ENCODE data around the gene TUBGCP2. TPM values are rescaled to one million over a fixed set of nuclear protein-coding genes. Genes with fewer than 3 reads are reported as not detected.
A peak's percentile ranks its signal among the peaks of the same experiment; 100 is the strongest.

Gene TUBGCP2
- total RNA-seq, 4 donors from 2014 or later = 41.1 to 75.7 (median 43.5) TPM

DNA sequence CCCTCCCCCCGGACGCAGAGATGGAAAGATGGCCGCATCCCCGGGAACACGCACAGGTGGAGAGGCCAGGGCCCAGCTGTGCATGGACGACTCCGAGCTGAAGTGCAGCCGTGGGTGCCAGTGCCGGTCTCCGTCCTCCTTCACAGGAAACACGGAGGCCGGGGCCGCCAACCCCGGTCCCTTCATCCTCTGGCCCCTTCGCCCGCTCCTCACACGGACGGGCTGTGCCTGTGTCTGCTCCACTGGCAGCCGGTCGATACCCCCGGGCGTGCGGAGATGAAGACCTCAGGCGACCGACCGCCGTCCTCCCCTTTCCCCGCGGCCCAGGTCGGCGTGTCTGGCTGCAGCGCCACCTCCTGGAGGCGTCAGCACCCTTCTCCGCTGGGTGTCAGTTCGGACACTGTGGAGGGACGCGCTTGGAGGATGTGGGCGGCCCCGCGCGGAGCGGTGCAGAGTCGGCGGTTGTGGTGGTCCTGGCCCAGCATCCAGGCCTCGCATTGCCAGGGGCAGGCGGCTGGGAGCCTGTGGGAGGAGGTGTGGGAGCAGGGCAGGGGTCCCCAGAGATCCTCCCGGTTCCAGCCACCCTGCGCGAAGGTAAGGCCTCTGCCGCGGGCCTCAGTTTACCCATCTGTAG, 9.9 kb upstream of the TUBGCP2 start:
- no peak for TF ChIP-seq POLR2A (IDR thresholded peaks at IDR 0.05)
- peak in 1 of 3 donors; percentile 70 for TF ChIP-seq CTCF (IDR thresholded peaks at IDR 0.05)
- no peak overlapping the region for H3K4me3 ChIP-seq (ENCODE audit: low read depth, poor library complexity, severe bottlenecking)
- DNase-seq (ENCODE audit: low spot score in 2 of 2) = peak in 1 of 2 donors; percentile 89
- intact Hi-C loops (cut with DNase I; ENCODE audit: low total_unique reads) = no loop called here
- WGBS, 2 donors = 11 to 19% methylated on average over 20 to 47 of the region's 51 CpGs

DNA sequence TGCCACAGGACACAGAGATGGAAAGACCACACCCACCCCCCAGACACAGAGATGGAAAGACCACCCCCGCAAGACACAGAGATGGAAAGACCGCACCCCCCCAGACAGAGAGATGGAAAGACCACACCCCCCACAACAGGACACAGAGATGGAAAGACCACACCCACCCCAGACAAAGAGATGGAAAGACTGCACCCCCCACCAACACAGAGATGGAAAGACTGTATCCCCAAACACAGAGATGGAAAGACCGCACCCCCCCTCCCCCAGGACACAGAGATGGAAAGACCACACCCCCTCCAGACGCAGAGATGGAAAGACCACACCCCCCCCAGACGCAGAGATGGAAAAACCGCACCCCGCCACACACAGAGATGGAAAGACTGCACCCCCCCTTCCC, 8.1 kb upstream of the TUBGCP2 start:
- 68 to 70% methylated on average over 7 of the region's 7 CpGs for WGBS, 2 donors
- no peak for DNase-seq (ENCODE audit: low spot score in 2 of 2)
- no peak overlapping the region for H3K4me3 ChIP-seq (ENCODE audit: low read depth, poor library complexity, severe bottlenecking)
- TF ChIP-seq POLR2A (IDR thresholded peaks at IDR 0.05) = no peak
- no peak for TF ChIP-seq CTCF (IDR thresholded peaks at IDR 0.05)
- intact Hi-C loops (cut with DNase I; ENCODE audit: low total_unique reads) = no loop called here

DNA sequence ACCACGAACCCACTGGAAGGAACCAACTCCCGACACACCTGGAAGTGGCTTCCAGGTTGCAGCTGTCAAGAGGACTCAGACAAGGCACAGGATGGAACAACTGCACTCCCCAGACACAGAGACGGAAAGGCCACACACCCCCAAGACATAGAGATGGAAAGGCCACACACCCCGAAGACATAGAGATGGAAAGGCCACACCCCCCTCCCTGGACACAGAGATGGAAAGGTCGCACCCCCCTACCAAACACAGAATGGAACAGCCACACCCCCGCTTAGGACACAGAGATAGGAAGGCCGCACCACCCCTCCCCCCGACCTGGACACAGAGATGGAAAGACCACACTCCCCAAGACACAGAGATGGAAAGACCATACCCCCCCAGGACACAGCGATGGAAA, 7.6 kb upstream of the TUBGCP2 start:
- intact Hi-C loops (cut with DNase I; ENCODE audit: low total_unique reads) = no loop called here
- H3K4me3 ChIP-seq (ENCODE audit: low read depth, poor library complexity, severe bottlenecking) = no peak overlapping the region
- TF ChIP-seq POLR2A (IDR thresholded peaks at IDR 0.05) (no peak), CTCF (IDR thresholded peaks at IDR 0.05) (no peak)
- 88 to 89% methylated on average over 9 of the region's 9 CpGs for WGBS, 2 donors
- DNase-seq (ENCODE audit: low spot score in 2 of 2) = no peak

GRCh38 chr10:133315847-133316246, 7.2 kb upstream of the TUBGCP2 start:
- H3K4me3 ChIP-seq (ENCODE audit: low read depth, poor library complexity, severe bottlenecking) = no peak overlapping the region
- intact Hi-C loops (cut with DNase I; ENCODE audit: low total_unique reads) = no loop called here
- WGBS, 2 donors = 83 to 90% methylated on average over 5 of the region's 5 CpGs
- no peak for DNase-seq (ENCODE audit: low spot score in 2 of 2)
- TF ChIP-seq CTCF (IDR thresholded peaks at IDR 0.05) (no peak), POLR2A (IDR thresholded peaks at IDR 0.05) (no peak)

- 88% methylated on average over 12 of the region's 12 CpGs for WGBS, 2 donors
- no peak overlapping the region for H3K4me3 ChIP-seq (ENCODE audit: low read depth, poor library complexity, severe bottlenecking)
- DNase-seq (ENCODE audit: low spot score in 2 of 2) = no peak
- TF ChIP-seq POLR2A (IDR thresholded peaks at IDR 0.05) (no peak), CTCF (IDR thresholded peaks at IDR 0.05) (no peak)
- intact Hi-C loops (cut with DNase I; ENCODE audit: low total_unique reads) = no loop called here
Observed at GRCh38 chr10:133314911-133315310, 6.2 kb upstream of the TUBGCP2 start.

GRCh38 chr10:133313192-133313591, 4.5 kb upstream of the TUBGCP2 start:
- intact Hi-C loops (cut with DNase I; ENCODE audit: low total_unique reads) = no loop called here
- no peak for DNase-seq (ENCODE audit: low spot score in 2 of 2)
- TF ChIP-seq POLR2A (IDR thresholded peaks at IDR 0.05) (no peak), CTCF (IDR thresholded peaks at IDR 0.05) (no peak)
- 80 to 81% methylated on average over 4 of the region's 4 CpGs for WGBS, 2 donors
- H3K4me3 ChIP-seq (ENCODE audit: low read depth, poor library complexity, severe bottlenecking) = no peak overlapping the region
